ENCODE data around the gene DNER. TPM values are rescaled to one million over a fixed set of nuclear protein-coding genes. Genes with fewer than 3 reads are reported as not detected.

DNER gene
- polyA plus RNA-seq, 1 donor, result 7.5 TPM

- Histone ChIP-seq H3K36me3 (ENCODE audit: control insufficient read depth, insufficient read depth, low read length) (no peaks in the 10 kb centered on the region), H3K27me3 (ENCODE audit: control insufficient read depth, insufficient read depth, low read length) (no peaks in the 10 kb centered on the region), H3K4me3 (ENCODE audit: low read length) (no peak overlapping the region), H3K27ac (ENCODE audit: low read length) (no peak overlapping the region), H3K9me3 (ENCODE audit: control insufficient read depth, low read depth, low read length) (no peaks in the 10 kb centered on the region), H3K4me1 (ENCODE audit: control insufficient read depth, insufficient read depth, low read length) (no peaks in the 10 kb centered on the region)
- WGBS (ENCODE audit: insufficient coverage, low lambda C conversion rate), result no CpG with 5 or more reads among the region's 2 CpGs
- no peak for DNase-seq
Measured at GRCh38 chr2:229470781-229471180, 243.6 kb downstream of the DNER start.

GRCh38 chr2:229467783-229468182 is 246.6 kb downstream of the DNER start:
- Histone ChIP-seq H3K4me1 (ENCODE audit: control insufficient read depth, insufficient read depth, low read length) (no peaks in the 10 kb centered on the region), H3K27ac (ENCODE audit: low read length) (no peak overlapping the region), H3K27me3 (ENCODE audit: control insufficient read depth, insufficient read depth, low read length) (no peaks in the 10 kb centered on the region), H3K9me3 (ENCODE audit: control insufficient read depth, low read depth, low read length) (no peaks in the 10 kb centered on the region), H3K36me3 (ENCODE audit: control insufficient read depth, insufficient read depth, low read length) (no peaks in the 10 kb centered on the region), H3K4me3 (ENCODE audit: low read length) (no peak overlapping the region)
- WGBS (ENCODE audit: insufficient coverage, low lambda C conversion rate), result no CpG with 5 or more reads among the region's 7 CpGs
- DNase-seq, result no peak

- Histone ChIP-seq H3K4me1 (ENCODE audit: control insufficient read depth, insufficient read depth, low read length) (no peaks in the 10 kb centered on the region), H3K9me3 (ENCODE audit: control insufficient read depth, low read depth, low read length) (no peaks in the 10 kb centered on the region), H3K4me3 (ENCODE audit: low read length) (no peak overlapping the region), H3K36me3 (ENCODE audit: control insufficient read depth, insufficient read depth, low read length) (no peaks in the 10 kb centered on the region), H3K27me3 (ENCODE audit: control insufficient read depth, insufficient read depth, low read length) (no peaks in the 10 kb centered on the region), H3K27ac (ENCODE audit: low read length) (no peak overlapping the region)
- no CpG with 5 or more reads among the region's 2 CpGs for WGBS (ENCODE audit: insufficient coverage, low lambda C conversion rate)
- no peak for DNase-seq
Measured at GRCh38 chr2:229463841-229464346, 250.5 kb downstream of the DNER start.

- DNase-seq, result no peak
- no peak overlapping the region for H3K4me3 ChIP-seq (ENCODE audit: low read length)
- no peaks in the 10 kb centered on the region for H3K27me3 ChIP-seq (ENCODE audit: control insufficient read depth, insufficient read depth, low read length)
- H3K27ac ChIP-seq (ENCODE audit: low read length), result no peak overlapping the region
- no peaks in the 10 kb centered on the region for H3K9me3 ChIP-seq (ENCODE audit: control insufficient read depth, low read depth, low read length)
- H3K4me1 ChIP-seq (ENCODE audit: control insufficient read depth, insufficient read depth, low read length), result no peaks in the 10 kb centered on the region
- no peaks in the 10 kb centered on the region for H3K36me3 ChIP-seq (ENCODE audit: control insufficient read depth, insufficient read depth, low read length)
Measured at GRCh38 chr2:229462112-229462511, 252.2 kb downstream of the DNER start.

- H3K36me3 ChIP-seq (ENCODE audit: control insufficient read depth, insufficient read depth, low read length), result no peaks in the 10 kb centered on the region
Measured at GRCh38 chr2:229456091-229456490, 258.3 kb downstream of the DNER start.

GRCh38 chr2:229454934-229455631 is 259.3 kb downstream of the DNER start:
- H3K36me3 ChIP-seq (ENCODE audit: control insufficient read depth, insufficient read depth, low read length), result no peaks in the 10 kb centered on the region
- no peaks in the 10 kb centered on the region for H3K27me3 ChIP-seq (ENCODE audit: control insufficient read depth, insufficient read depth, low read length)
- H3K4me1 ChIP-seq (ENCODE audit: control insufficient read depth, insufficient read depth, low read length), result no peaks in the 10 kb centered on the region
- whole genome bisulfite sequencing (ENCODE audit: insufficient coverage, low lambda C conversion rate), result 100% methylated on average over 1 of the region's 7 CpGs
- no peak overlapping the region for H3K27ac ChIP-seq (ENCODE audit: low read length)
- DNase-seq, result no peak
- H3K9me3 ChIP-seq (ENCODE audit: control insufficient read depth, low read depth, low read length), result no peaks in the 10 kb centered on the region
- H3K4me3 ChIP-seq (ENCODE audit: low read length), result no peak overlapping the region

More at GRCh38 chr2:229456091-229456490, 258.3 kb downstream of the DNER start:
- no peaks in the 10 kb centered on the region for H3K9me3 ChIP-seq (ENCODE audit: control insufficient read depth, low read depth, low read length)
- DNase-seq, result no peak
- H3K27me3 ChIP-seq (ENCODE audit: control insufficient read depth, insufficient read depth, low read length), result no peaks in the 10 kb centered on the region
- H3K27ac ChIP-seq (ENCODE audit: low read length), result no peak overlapping the region
- WGBS (ENCODE audit: insufficient coverage, low lambda C conversion rate), result no CpG with 5 or more reads among the region's 6 CpGs
- H3K4me3 ChIP-seq (ENCODE audit: low read length), result no peak overlapping the region
- no peaks in the 10 kb centered on the region for H3K4me1 ChIP-seq (ENCODE audit: control insufficient read depth, insufficient read depth, low read length)

- Histone ChIP-seq H3K27me3 (ENCODE audit: control insufficient read depth, insufficient read depth, low read length) (no peaks in the 10 kb centered on the region), H3K36me3 (ENCODE audit: control insufficient read depth, insufficient read depth, low read length) (no peaks in the 10 kb centered on the region), H3K9me3 (ENCODE audit: control insufficient read depth, low read depth, low read length) (no peaks in the 10 kb centered on the region), H3K4me1 (ENCODE audit: control insufficient read depth, insufficient read depth, low read length) (no peaks in the 10 kb centered on the region), H3K4me3 (ENCODE audit: low read length) (no peak overlapping the region), H3K27ac (ENCODE audit: low read length) (no peak overlapping the region)
- no peak for DNase-seq
Measured at GRCh38 chr2:229453230-229453629, 261.1 kb downstream of the DNER start.

GRCh38 chr2:229451852-229452251 is 262.5 kb downstream of the DNER start:
- H3K4me1 ChIP-seq (ENCODE audit: control insufficient read depth, insufficient read depth, low read length), result no peaks in the 10 kb centered on the region
- 83% methylated on average over 3 of the region's 3 CpGs for whole genome bisulfite sequencing (ENCODE audit: insufficient coverage, low lambda C conversion rate)
- no peaks in the 10 kb centered on the region for H3K27me3 ChIP-seq (ENCODE audit: control insufficient read depth, insufficient read depth, low read length)
- H3K9me3 ChIP-seq (ENCODE audit: control insufficient read depth, low read depth, low read length), result no peaks in the 10 kb centered on the region
- no peak overlapping the region for H3K27ac ChIP-seq (ENCODE audit: low read length)
- no peaks in the 10 kb centered on the region for H3K36me3 ChIP-seq (ENCODE audit: control insufficient read depth, insufficient read depth, low read length)
- H3K4me3 ChIP-seq (ENCODE audit: low read length), result no peak overlapping the region
- DNase-seq, result no peak

GRCh38 chr2:229447227-229447626 is 267.1 kb downstream of the DNER start:
- WGBS (ENCODE audit: insufficient coverage, low lambda C conversion rate), result 93% methylated on average over 8 of the region's 12 CpGs
- Histone ChIP-seq H3K9me3 (ENCODE audit: control insufficient read depth, low read depth, low read length) (no peaks in the 10 kb centered on the region), H3K36me3 (ENCODE audit: control insufficient read depth, insufficient read depth, low read length) (no peaks in the 10 kb centered on the region), H3K27ac (ENCODE audit: low read length) (no peak overlapping the region), H3K4me1 (ENCODE audit: control insufficient read depth, insufficient read depth, low read length) (no peaks in the 10 kb centered on the region), H3K27me3 (ENCODE audit: control insufficient read depth, insufficient read depth, low read length) (no peaks in the 10 kb centered on the region), H3K4me3 (ENCODE audit: low read length) (no peak overlapping the region)
- DNase-seq, result no peak

- H3K27me3 ChIP-seq (ENCODE audit: control insufficient read depth, insufficient read depth, low read length), result no peaks in the 10 kb centered on the region
- no peaks in the 10 kb centered on the region for H3K36me3 ChIP-seq (ENCODE audit: control insufficient read depth, insufficient read depth, low read length)
- no peaks in the 10 kb centered on the region for H3K4me1 ChIP-seq (ENCODE audit: control insufficient read depth, insufficient read depth, low read length)
- DNase-seq, result no peak
- no peaks in the 10 kb centered on the region for H3K9me3 ChIP-seq (ENCODE audit: control insufficient read depth, low read depth, low read length)
- no peak overlapping the region for H3K27ac ChIP-seq (ENCODE audit: low read length)
- H3K4me3 ChIP-seq (ENCODE audit: low read length), result no peak overlapping the region
- WGBS (ENCODE audit: insufficient coverage, low lambda C conversion rate), result 100% methylated on average over 1 of the region's 6 CpGs
Measured at GRCh38 chr2:229446350-229446749, 268.0 kb downstream of the DNER start.

- no peak overlapping the region for H3K4me3 ChIP-seq (ENCODE audit: low read length)
- no peak for DNase-seq
- no peaks in the 10 kb centered on the region for H3K9me3 ChIP-seq (ENCODE audit: control insufficient read depth, low read depth, low read length)
- H3K27ac ChIP-seq (ENCODE audit: low read length), result no peak overlapping the region
- H3K4me1 ChIP-seq (ENCODE audit: control insufficient read depth, insufficient read depth, low read length), result no peaks in the 10 kb centered on the region
- no peaks in the 10 kb centered on the region for H3K36me3 ChIP-seq (ENCODE audit: control insufficient read depth, insufficient read depth, low read length)
- no peaks in the 10 kb centered on the region for H3K27me3 ChIP-seq (ENCODE audit: control insufficient read depth, insufficient read depth, low read length)
- WGBS (ENCODE audit: insufficient coverage, low lambda C conversion rate), result 57% methylated on average over 1 of the region's 11 CpGs
Measured at GRCh38 chr2:229445501-229446211, 268.7 kb downstream of the DNER start.
